K562 (cell line): ENCODE data around the gene COL4A1. TPM values are rescaled to one million over a fixed set of nuclear protein-coding genes. Genes with fewer than 3 reads are reported as not detected.

ENCODE experiments used
- ATAC-seq: fragments of 200-7000 bp; cut with Tn5 transposase; 3 replicates; pipeline ENCODE4 v1.9.1; 2020; ENCODE audit warnings: moderate library complexity
- BruUV-seq: library from RNA; stranded (reverse); fragments of 400-500 nt; replicated peaks from 2 replicates; lab custom pipeline; 2021; lab: Mats Ljungman, UMichigan
- CTCF ChIA-PET: fragments of 300-600 bp; formaldehyde crosslinking; extraction: SDS; loops from one replicate; lab custom pipeline; 2021; ENCODE audit warnings: low intra/inter-chr PET ratio; lab: Yijun Ruan, JAX
- POLR2A ChIA-PET: fragments of 300-600, 350-650 bp; sonication (Branson Sonifier 250); formaldehyde crosslinking; extraction: SDS; loops from one replicate; lab custom pipeline; 2021; ENCODE audit warnings: antibody characterized with exemption, inconsistent platforms; lab: Yijun Ruan, JAX
- DNase-seq, 4 experiments: peaks; one replicate each; pipeline versions ENCODE4 v3.0.0 to v3.0.0-alpha.2; 2011 to 2018; ENCODE audit warnings: low spot score in 3 of 4, mixed read lengths in 3 of 4; ENCODE audit errors: extremely low read depth in 1 of 4
- FAIRE-seq: peaks from 2 replicates; lab custom pipeline; 2011; peaks lifted over from hg19 to GRCh38; lab: Jason Lieb, UNC
- H2AFZ ChIP-seq: 2 replicates; pipeline ENCODE4 v1.6.0; 2011; ENCODE audit warnings: low read depth, low read length, control low read depth, inconsistent platforms
- H3K27ac ChIP-seq: fragments of 200-600 bp; 3 replicates; pipeline ENCODE4 v1.8.0; 2011; ENCODE audit warnings: low read depth, mild to moderate bottlenecking, control low read depth, inconsistent platforms, low read length, moderate library complexity, mixed read lengths; ENCODE audit errors: extremely low read depth
- H3K27me3 ChIP-seq, 2 experiments: fragments of 300-600 bp in 1 of 2; 2 replicates in 1 of 2; 3 replicates in 1 of 2; pipeline versions ENCODE4 v1.6.0 to v1.8.0; 2011; ENCODE audit warnings: inconsistent platforms in 2 of 2, low read length in 2 of 2, mild to moderate bottlenecking in 1 of 2, mixed read lengths in 1 of 2, moderate library complexity in 1 of 2; ENCODE audit not compliant: control insufficient read depth in 2 of 2, insufficient read depth in 2 of 2
- H3K36me3 ChIP-seq: fragments of 300-600 bp; 3 replicates; pipeline ENCODE4 v1.8.0; 2011; ENCODE audit warnings: mild to moderate bottlenecking, low read length, inconsistent platforms; ENCODE audit not compliant: control insufficient read depth, insufficient read depth
- H3K4me1 ChIP-seq, 2 experiments: fragments of 200-600 bp in 1 of 2; replicated peaks in 1 of 2; 2 replicates in 1 of 2; 3 replicates in 1 of 2; pipeline versions ENCODE4 v1.5.1 to v1.8.0; 2011; ENCODE audit warnings: inconsistent platforms in 2 of 2, low read length in 2 of 2, mild to moderate bottlenecking in 1 of 2, mixed read lengths in 1 of 2, moderate library complexity in 1 of 2; ENCODE audit not compliant: control insufficient read depth in 2 of 2, insufficient read depth in 2 of 2
- H3K4me2 ChIP-seq: 2 replicates; pipeline ENCODE4 v1.6.1; 2011; ENCODE audit warnings: low read length, control low read depth, inconsistent platforms, mixed read lengths; ENCODE audit not compliant: insufficient read depth
- H3K4me3 ChIP-seq: fragments of 200-600 bp; sonication (generic), shearing (Covaris generic); 2 replicates; pipeline ENCODE4 v1.5.1; 2016; ENCODE audit warnings: control low read depth, inconsistent platforms
- H3K79me2 ChIP-seq: fragments of 200-600 bp; 3 replicates; pipeline ENCODE4 v1.8.0; 2011; ENCODE audit warnings: low read length, inconsistent platforms; ENCODE audit not compliant: control insufficient read depth, insufficient read depth
- H3K9ac ChIP-seq, 2 experiments: 2 replicates each; pipeline versions ENCODE4 v1.6.0 to v1.6.1; 2011; ENCODE audit warnings: low read depth in 2 of 2, low read length in 2 of 2, control low read depth in 1 of 2, inconsistent platforms in 1 of 2, mild to moderate bottlenecking in 1 of 2, mixed read lengths in 1 of 2; ENCODE audit not compliant: insufficient read depth in 1 of 2
- H3K9me1 ChIP-seq: one replicate; pipeline ENCODE4 v1.6.0; 2011; ENCODE audit warnings: inconsistent platforms, mild to moderate bottlenecking, low read length, moderate library complexity; ENCODE audit not compliant: control insufficient read depth, insufficient read depth
- H3K9me3 ChIP-seq: replicated peaks from 2 replicates; pipeline ENCODE4 v1.5.1; 2011; ENCODE audit warnings: low read depth, low read length, inconsistent platforms; ENCODE audit not compliant: control insufficient read depth, insufficient read depth
- H4K20me1 ChIP-seq: replicated peaks from 2 replicates; pipeline ENCODE4 v1.6.1; 2011; ENCODE audit warnings: low read length, inconsistent platforms, mixed read lengths; ENCODE audit not compliant: control insufficient read depth, insufficient read depth
- NFE2L1 ChIP-seq: fragments of 450-650 bp; IDR thresholded peaks from 2 replicates; pipeline ENCODE4 v1.6.1; 2016; ENCODE audit warnings: missing genetic modification characterization, low read depth, mild to moderate bottlenecking, missing compliant biosample characterization, moderate library complexity, borderline replicate concordance
- WGBS: fragments of 100-300 bp; shearing (Covaris generic); methylation state at CpG from one replicate; pipeline ENCODE4 v1.1.6; 2016; ENCODE audit warnings: low coverage, mixed read lengths; ENCODE audit not compliant: insufficient coverage; ENCODE audit errors: missing lambda C conversion rate; 5-methylcytosine and 5-hydroxymethylcytosine counted together
- in situ Hi-C: fragments of 300-500 bp; cut with MboI; formaldehyde crosslinking; loops from 4 replicates; pipeline ENCODE4 v1.15.0; 2018; ENCODE audit warnings: inconsistent platforms, mixed read lengths
- intact Hi-C: fragments of 100-400 bp; cut with micrococcal nuclease; formaldehyde crosslinking; loops from 2 replicates; pipeline ENCODE4 v1.14.2; 2022
- polyA plus RNA-seq, 8 experiments: library from polyadenylated mRNA; depleted of rRNA in 4 of 8; stranded (reverse) in 5 of 8; unstranded in 3 of 8; fragments of >200 nt; fragmentation: Nextera tagmentation in 2 of 8; fragmentation: Illumina TruSeq in 1 of 8; extraction: Ambion mirVana in 2 of 8; extraction: Trizol in 1 of 8; gene quantifications; 2 replicates each; pipeline versions ENCODE4 v1.2.1 to v1.2.3, GENCODE V29; 2011 to 2014; ENCODE audit warnings: inconsistent platforms in 1 of 8, missing spikeins in 1 of 8
- total RNA-seq, 7 experiments: library from RNA; depleted of rRNA in 6 of 7; stranded (reverse); fragments of >200 nt in 6 of 7; fragmentation: Illumina TruSeq in 2 of 7; extraction: Trizol in 2 of 7; gene quantifications; 2 replicates each; pipeline versions ENCODE4 v1.2.1 to v1.2.3, GENCODE V29; 2011 to 2021; ENCODE audit warnings: low replicate concordance in 1 of 7
- TF ChIP-seq, protein P1 (sequence below): fragments of 450-650 bp; IDR thresholded peaks from 2 replicates; pipeline ENCODE4 v1.6.1; 2014; ENCODE audit warnings: low read depth, mild to moderate bottlenecking, moderate library complexity, borderline replicate concordance

Gene COL4A1
- total and polyA plus RNA-seq, 9 of the 15 experiments (the other 6 are each of a cell fraction or from before 2014, with no cell fraction given): 0.35 TPM; not detected in 8

GRCh38 chr13:110156301-110157049, 150.5 kb downstream of the COL4A1 start:
- FAIRE-seq: no peak
- no peaks in the 10 kb centered on the region for H3K9me1 ChIP-seq

More at GRCh38 chr13:110156301-110157049, 150.5 kb downstream of the COL4A1 start:
- CTCF ChIA-PET: no interaction called here
- Histone ChIP-seq H3K4me2 (no peak overlapping the region), H3K4me1 (no peaks in the 10 kb centered on the region)
- TF ChIP-seq, protein P1, sequence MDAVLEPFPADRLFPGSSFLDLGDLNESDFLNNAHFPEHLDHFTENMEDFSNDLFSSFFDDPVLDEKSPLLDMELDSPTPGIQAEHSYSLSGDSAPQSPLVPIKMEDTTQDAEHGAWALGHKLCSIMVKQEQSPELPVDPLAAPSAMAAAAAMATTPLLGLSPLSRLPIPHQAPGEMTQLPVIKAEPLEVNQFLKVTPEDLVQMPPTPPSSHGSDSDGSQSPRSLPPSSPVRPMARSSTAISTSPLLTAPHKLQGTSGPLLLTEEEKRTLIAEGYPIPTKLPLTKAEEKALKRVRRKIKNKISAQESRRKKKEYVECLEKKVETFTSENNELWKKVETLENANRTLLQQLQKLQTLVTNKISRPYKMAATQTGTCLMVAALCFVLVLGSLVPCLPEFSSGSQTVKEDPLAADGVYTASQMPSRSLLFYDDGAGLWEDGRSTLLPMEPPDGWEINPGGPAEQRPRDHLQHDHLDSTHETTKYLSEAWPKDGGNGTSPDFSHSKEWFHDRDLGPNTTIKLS: no peak
- no peak for TF ChIP-seq NFE2L1 (tag)
- TF ChIP-seq, all 486 proteins: peak for 0
- intact Hi-C loops (no loop called here), in situ Hi-C loops (no loop called here)
- no TSS peak for BruUV-seq
- Histone ChIP-seq H3K27ac (no peak overlapping the region), H2AFZ (no peak overlapping the region), H3K36me3 (no peaks in the 10 kb centered on the region), H3K9ac (no peak overlapping the region), H4K20me1 (no peaks in the 10 kb centered on the region), H3K27me3 (peaks cover 0 to 12% of the 10 kb centered on the region in 2 experiments; a peak in 2 of 5 replicates), H3K4me3 (no peak overlapping the region), H3K9me3 (no peaks in the 10 kb centered on the region), H3K79me2 (no peaks in the 10 kb centered on the region)
- no peak for DNase-seq
- POLR2A ChIA-PET: interaction anchor here (0.7 kb wide), 1 partner anchor 75 kb away, joined by 3 read pairs; no protein-coding TSS in a partner anchor
- 0% methylated on average over 5 of the region's 5 CpGs for WGBS
- no peak for ATAC-seq
